Renal cortex interstitium (tissue), 15 donors: Measurements from ENCODE around the gene DYNC1H1. TPM values are rescaled to one million over a fixed set of nuclear protein-coding genes. Genes with fewer than 3 reads are reported as not detected.

Experiments used
- DNase-seq, 11 donors: peaks; one replicate each; pipeline ENCODE4 v3.0.0-alpha.2; 2013; ENCODE audit warnings: low read depth in 9 of 11, low spot score in 4 of 11; ENCODE audit errors: extremely low read depth in 1 of 11
- long read RNA-seq, 16 experiments: transcript quantifications; one replicate each; lab custom pipeline, GENCODE V29; 2026
- polyA plus RNA-seq, 3 donors: library from polyadenylated mRNA; unstranded; fragments of 120-200 nt; gene quantifications; one replicate each; pipeline ENCODE4 v1.2.1, GENCODE V29; 2013; ENCODE audit not compliant: insufficient read length in 3 of 3

Gene DYNC1H1
- 100 to 1,000 TPM; 335 to 380 (median 342) TPM for polyA plus RNA-seq
- long read RNA-seq, donor 1, partial matches to known transcripts, result 9 of 9 reads
- long read RNA-seq, donor 1, other reads (novel, unspliced or antisense), result 0 of 9 reads
- long read RNA-seq, donor 2, partial matches to known transcripts, result 46 of 50 reads
- long read RNA-seq, donor 2, other reads (novel, unspliced or antisense), result 0 of 50 reads
- long read RNA-seq, donor 3, partial matches to known transcripts, result 75 of 77 reads
- long read RNA-seq, donor 3, other reads (novel, unspliced or antisense), result 0 of 77 reads
- long read RNA-seq, donor 4, partial matches to known transcripts, result 59 of 60 reads
- long read RNA-seq, donor 4, other reads (novel, unspliced or antisense), result 0 of 60 reads
- long read RNA-seq, donor 5, result 0 reads
- long read RNA-seq, donor 6, transcript DYNC1H1-221 (2 exons, 2,863 nt), result major isoform, 7 of 73 reads
- long read RNA-seq, donor 6, partial matches to known transcripts, result 59 of 73 reads
- long read RNA-seq, donor 6, other reads (novel, unspliced or antisense), result 0 of 73 reads
- long read RNA-seq, donor 7, partial matches to known transcripts, result 2,759 of 2,886 reads
- long read RNA-seq, donor 7, other reads (novel, unspliced or antisense), result 116 of 2,886 reads
- long read RNA-seq, donor 8, result 0 reads
- long read RNA-seq, donor 9, partial matches to known transcripts, result 35 of 40 reads
- long read RNA-seq, donor 9, other reads (novel, unspliced or antisense), result 0 of 40 reads
- long read RNA-seq, donor 10, partial matches to known transcripts, result 31 of 36 reads
- long read RNA-seq, donor 10, other reads (novel, unspliced or antisense), result 0 of 36 reads
- long read RNA-seq, donor 11, partial matches to known transcripts, result 73 of 76 reads
- long read RNA-seq, donor 11, other reads (novel, unspliced or antisense), result 0 of 76 reads
- long read RNA-seq, donor 12, partial matches to known transcripts, result 7 of 11 reads
- long read RNA-seq, donor 12, other reads (novel, unspliced or antisense), result 0 of 11 reads
- long read RNA-seq, donor 13, result 0 reads
- long read RNA-seq, donor 14, partial matches to known transcripts, result 15 of 16 reads
- long read RNA-seq, donor 14, other reads (novel, unspliced or antisense), result 0 of 16 reads
- long read RNA-seq, donor 15, full-length matches to known transcripts, result 4 of 34 reads
- long read RNA-seq, donor 15, partial matches to known transcripts, result 30 of 34 reads
- long read RNA-seq, donor 15, other reads (novel, unspliced or antisense), result 0 of 34 reads
- long read RNA-seq, donor 16, full-length matches to known transcripts, result 12 of 296 reads
- long read RNA-seq, donor 16, partial matches to known transcripts, result 284 of 296 reads
- long read RNA-seq, donor 16, other reads (novel, unspliced or antisense), result 0 of 296 reads

GRCh38 chr14:101964297-101965180, at the start of gene DYNC1H1:
Gene DYNC1H1, plus strand, starts transcription at chr14:101964573. Its CDS starts 119 bp downstream, at chr14:101964692.
- DNase-seq, result peak in 10 of 11 donors; percentile 79 to 92 (median 86)

- DNase-seq, result no peak
Observed at GRCh38 chr14:101915871-101916815, 48.2 kb upstream of the DYNC1H1 start.

- no peak for DNase-seq
Observed at GRCh38 chr14:101916816-101917412, 47.5 kb upstream of the DYNC1H1 start.

DNA sequence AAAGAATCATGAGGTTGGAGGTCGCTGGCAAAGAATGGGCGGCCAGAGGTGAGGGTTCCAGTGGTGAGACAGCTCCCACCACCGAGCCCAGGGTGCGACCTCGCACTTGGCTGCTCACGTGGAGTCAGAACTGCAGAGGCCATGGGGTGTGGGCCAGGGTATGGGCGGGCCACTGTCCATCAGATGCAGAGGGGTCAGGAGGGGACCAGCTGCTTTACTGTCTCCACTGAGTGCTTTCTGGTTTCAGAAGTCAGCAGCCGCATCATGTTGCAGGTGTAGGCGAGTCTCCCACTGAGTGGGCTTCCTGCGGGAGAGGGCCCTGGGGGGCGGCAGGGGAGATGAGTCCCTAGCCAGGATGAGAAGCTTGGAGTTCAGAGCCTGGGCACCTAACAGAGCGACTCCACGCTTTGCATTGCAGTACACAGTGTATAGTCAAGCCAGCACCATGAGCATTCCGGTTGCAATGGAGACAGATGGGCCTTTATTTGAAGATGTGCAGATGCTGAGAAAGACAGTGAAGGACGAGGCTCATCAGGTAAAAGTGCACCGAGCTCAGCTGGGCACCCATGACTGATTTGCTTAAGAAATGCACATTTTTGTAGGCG, 46.9 kb upstream of the DYNC1H1 start:
- no peak for DNase-seq

DNA sequence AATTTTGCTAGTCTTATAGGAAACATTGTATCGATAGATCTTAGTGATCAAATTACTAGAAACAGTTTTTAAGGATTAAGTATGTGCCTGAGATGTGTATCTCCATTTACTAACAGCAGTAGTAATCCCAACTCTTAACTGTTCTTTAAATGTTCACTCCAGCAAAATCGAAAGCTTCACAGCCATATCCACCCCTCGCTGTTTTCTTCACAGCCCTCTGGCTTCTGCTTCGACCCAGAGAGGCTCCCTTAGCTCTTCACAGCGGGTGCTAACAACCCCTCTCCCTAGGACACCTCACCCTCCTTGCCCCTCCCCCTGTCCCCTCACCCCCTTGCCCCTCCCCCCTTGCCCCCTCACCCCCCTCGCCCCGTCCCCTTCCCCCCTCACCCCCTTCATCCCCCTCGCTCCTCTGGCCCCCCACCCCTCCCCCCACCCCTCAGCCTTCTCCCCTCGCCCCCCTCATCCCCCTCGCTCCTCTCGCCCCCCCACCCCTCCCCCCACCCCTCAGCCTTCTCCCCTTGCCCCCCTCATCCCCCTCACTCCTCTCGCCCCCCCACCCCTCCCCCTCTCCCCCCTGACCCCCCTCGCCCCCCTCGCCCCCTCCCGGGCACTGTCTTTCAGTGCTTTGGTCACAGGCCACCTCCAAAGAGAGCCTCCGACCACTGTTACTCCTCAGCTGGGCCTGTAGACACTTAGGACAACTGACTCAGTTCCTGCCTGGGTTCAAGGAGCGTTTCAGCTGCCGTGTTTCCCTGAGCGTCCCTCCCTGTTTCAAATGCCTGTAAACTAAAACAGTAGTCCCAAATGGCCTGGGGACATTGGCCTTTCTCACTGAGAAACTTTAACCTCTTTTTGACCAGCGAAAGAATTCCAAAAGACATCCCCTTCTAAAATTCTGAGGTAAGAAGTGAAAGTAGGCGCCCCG, 46.0 kb upstream of the DYNC1H1 start:
- DNase-seq, result no peak

- no peak for DNase-seq
Observed at GRCh38 chr14:101920271-101920670, 44.1 kb upstream of the DYNC1H1 start.

DNA sequence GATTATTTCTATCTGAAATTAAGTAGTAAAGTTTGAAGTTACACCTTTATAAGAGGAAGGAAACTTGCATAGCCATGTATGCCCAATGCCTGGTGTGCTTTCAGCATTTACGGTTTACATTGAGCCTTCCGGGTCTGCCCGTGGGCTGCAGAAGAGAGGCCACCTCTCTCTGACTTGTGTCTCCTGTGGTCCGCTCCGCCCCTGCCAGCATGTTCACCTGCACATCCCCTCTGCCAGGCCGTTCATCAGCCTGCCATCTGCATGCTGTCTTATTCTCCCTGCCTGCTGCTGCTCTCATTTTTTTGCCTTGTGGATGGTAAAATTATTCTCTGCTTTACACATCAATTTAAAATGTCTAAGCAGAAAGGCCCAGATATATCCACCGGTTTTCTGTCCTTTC, 41.5 kb upstream of the DYNC1H1 start:
- DNase-seq, result no peak

GRCh38 chr14:101925152-101925551, 39.2 kb upstream of the DYNC1H1 start:
- DNase-seq, result no peak

DNA sequence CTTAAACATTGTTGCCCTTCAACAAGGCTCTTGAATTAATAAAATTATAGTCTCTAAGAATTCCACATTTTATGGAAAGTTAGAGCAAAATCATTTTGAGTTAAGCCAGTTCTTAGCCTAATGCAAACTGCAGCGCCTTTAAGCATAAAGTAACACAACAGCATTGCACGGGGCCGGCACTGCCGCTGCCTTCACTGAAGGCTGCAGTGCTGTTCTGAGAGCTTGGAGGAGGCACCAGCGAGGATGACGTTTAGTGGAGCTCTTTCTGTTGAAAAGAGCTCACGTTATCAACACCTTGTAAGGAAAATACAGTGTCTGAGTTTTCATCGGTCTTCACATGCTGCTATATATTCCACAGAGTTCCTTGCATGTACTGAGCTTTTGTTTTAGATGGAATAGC, 38.3 kb upstream of the DYNC1H1 start:
- no peak for DNase-seq

GRCh38 chr14:101926620-101927019, 37.8 kb upstream of the DYNC1H1 start:
- DNase-seq, result no peak

GRCh38 chr14:101927859-101928258, 36.5 kb upstream of the DYNC1H1 start:
- DNase-seq, result peak in 8 of 11 donors; percentile 24 to 64 (median 46)

DNA sequence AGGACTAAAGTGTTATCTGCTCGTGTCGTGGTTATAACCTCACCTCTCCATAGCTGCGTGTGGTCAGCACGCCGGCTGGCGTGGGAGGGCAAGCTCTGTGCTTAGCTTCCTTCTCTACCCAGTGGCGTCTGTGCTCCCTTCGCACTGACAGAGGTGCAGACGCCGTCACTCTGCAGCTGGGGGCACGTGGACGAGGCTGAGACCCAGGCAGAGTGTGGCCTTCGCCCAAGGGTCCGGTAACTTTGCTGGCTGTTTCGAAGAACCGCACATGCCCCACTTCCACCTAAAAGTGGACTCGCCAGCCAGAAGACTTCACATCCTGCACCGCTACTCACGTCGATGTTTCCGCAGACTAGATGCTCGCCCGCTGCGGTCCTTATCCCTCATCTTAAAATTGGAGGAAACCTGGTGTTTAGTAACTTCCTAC, 35.9 kb upstream of the DYNC1H1 start:
- DNase-seq, result no peak

DNA sequence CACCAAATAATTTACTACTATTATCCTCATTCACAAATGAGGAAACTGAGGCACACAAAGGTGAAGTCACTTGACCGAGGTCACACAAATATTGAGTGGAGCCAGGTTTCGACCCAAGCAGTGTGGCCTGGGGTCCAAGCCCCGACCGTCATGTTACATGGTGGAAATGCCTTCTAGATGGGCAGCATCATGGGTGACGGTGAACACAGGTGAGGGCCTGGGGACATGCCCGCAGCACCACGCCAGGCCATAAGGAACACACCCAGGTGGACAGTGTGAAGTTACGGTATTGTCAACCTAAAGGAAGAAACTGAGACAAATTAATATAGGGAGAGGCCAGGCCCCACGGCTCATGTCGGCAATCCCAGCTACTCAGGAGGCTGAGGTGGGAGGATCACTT, 35.3 kb upstream of the DYNC1H1 start:
- no peak for DNase-seq

GRCh38 chr14:101929946-101930345, 34.4 kb upstream of the DYNC1H1 start:
- DNase-seq, result no peak

GRCh38 chr14:101932673-101933072, 31.7 kb upstream of the DYNC1H1 start:
- peak in 1 of 11 donors; percentile 16 for DNase-seq
